Caki2 (cell line): ENCODE data around the gene AOC3. TPM values are rescaled to one million over a fixed set of nuclear protein-coding genes. Genes with fewer than 3 reads are reported as not detected.
"Not testable (repeated sequence)": the region's sequence is repeated elsewhere in the genome, so short reads cannot be mapped to it uniquely, and the experiment has no call there.

Experiments
- DNase-seq: peaks from one replicate; pipeline ENCODE4 v3.0.0-alpha.2; 2015; ENCODE audit warnings: low read depth
- in situ Hi-C: cut with HindIII; loops from 2 replicates; pipeline ENCODE4 v1.10.0; 2016; ENCODE audit warnings: low sequenced_read_pairs, low pct_unique_long_range_greater_than_20kb, mixed read lengths
- total RNA-seq: library from RNA; depleted of rRNA; stranded (reverse); fragments of >200 nt; shearing (Covaris generic); gene quantifications from 2 replicates; pipeline ENCODE4 v1.2.3, GENCODE V29; 2014; ENCODE audit warnings: low replicate concordance

AOC3 gene
- total RNA-seq, 1 experiment from 2014 or later = 0.17 TPM

DNA sequence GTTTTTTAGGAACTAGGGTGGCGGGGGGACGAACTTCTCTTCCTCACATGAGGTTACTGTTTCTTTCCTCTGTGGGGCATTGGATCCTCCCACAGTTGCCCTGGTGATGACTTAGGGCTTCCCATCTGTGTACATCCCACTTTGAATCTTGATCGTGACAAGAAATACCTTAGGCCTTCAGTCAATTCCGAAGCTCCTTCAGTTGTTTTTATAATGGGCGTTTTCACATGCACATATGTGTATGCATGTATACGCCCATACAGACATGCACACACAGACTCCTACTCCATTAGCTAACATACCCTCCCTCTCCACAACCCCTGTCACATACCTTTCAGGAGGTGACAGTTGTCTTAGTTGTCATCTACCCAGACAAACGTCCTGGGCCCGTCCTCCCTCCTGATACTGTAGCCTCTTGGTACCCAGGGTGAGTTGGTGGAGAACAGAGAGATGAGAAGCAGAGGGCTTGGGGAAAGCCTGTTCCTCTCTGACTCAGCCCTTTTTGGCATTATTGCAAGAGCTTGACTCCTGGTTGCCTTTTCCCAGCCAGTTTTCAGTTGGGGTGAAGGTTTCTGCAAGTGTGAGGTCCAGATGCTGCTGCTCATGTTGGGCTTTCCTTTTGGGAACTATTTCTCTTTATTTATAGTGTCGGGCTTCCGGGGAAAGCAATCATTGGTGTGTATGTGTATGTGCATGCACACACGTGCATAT, 8.9 kb upstream of the AOC3 start:
- in situ Hi-C loops = no loop called here
- no peak for DNase-seq

DNA sequence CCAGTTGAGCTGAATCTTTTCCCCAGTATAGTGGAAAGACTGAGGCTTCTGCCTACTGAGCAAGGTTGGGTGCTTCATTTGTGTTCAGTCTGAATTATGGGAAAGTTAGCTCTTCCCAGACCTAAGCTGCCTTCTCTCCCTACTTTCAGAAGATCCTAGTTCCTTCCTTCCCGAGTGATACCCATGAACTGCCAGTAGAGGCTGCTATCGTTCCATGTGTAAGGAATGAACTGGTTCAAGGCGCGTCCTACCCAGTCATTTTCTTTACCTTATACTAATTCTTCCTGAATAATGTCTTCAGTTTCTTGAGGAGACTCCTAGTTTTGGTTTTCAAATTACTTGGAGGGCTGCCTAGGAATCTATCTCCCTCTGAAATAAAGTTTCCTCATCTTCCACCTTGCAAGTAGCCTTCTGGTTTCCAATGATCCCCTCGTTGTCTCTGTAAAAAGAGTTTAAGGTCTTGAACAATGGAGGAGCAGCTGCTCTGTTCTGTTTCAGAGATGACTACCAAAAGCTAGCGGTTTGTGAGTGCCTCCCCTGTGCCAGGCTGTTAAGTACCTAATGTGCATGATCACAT, 7.6 kb upstream of the AOC3 start:
- in situ Hi-C loops = no loop called here
- peak; percentile 69 for DNase-seq

DNA sequence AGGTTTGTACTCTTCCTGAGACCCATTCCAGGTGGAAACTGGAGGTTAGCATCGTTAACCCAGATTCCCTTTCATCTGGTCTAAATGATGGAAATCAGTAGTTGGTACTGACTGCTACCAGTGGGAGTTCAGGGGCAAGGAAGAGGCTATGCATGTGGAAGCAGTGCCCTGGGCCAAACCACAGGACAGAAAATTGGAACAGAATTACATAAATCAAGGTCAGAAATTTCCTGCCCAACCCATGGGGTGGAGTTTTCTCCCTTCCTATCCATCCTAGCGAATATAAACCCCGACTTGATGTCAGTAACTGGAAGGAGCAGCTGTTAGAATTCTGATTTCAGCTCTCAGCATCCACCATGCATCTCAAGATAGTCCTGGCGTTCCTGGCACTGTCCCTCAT, 6.7 kb upstream of the AOC3 start, which contains the start of gene AOC2:
AOC2 (plus strand) TSS at position 310 of the 400 bp plus-strand sequence; CDS start at position 357, 47 bp downstream.
- no peak for DNase-seq
- in situ Hi-C loops = no loop called here

GRCh38 chr17:42844761-42845555, 6.0 kb upstream of the AOC3 start:
- in situ Hi-C loops = no loop called here
- DNase-seq = no peak

GRCh38 chr17:42845556-42845917, 5.5 kb upstream of the AOC3 start:
- in situ Hi-C loops = no loop called here
- DNase-seq = no peak

- DNase-seq = peak; percentile 56
- in situ Hi-C loops = no loop called here
Measured at GRCh38 chr17:42845918-42846593, 4.9 kb upstream of the AOC3 start.

DNA sequence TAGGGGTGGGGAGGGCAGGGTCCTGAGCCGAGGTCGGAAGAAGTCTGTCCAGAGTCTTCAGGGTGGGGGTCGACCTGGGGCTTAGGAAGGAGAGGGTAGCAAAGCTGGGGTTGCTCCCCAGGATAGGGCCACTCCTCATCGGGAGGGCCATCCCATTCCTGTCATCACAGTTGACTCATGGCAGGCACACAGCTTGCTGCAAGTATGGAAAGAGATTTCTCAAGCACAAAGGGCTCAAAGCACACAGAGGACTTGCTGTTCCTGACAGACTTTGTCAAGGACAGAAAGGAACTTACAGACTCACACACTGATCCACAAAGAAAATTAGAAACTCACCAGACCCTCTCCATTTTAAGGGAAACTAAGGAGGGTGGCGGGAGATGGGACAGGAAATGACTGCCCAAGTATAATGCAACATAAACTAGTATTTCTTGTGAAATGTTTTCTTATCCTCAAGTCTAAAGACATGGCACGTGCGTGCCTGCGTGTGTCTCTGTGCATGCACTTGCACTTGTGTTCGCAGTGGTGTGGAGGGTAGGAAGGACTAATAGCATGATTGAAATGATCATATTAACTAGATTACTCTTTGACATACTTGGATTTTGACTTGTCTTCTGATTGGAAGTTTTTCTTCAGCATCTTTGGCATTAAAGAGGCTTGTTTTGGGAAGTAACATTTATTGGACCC, 4.3 kb upstream of the AOC3 start:
- DNase-seq = no peak
- in situ Hi-C loops = no loop called here

DNA sequence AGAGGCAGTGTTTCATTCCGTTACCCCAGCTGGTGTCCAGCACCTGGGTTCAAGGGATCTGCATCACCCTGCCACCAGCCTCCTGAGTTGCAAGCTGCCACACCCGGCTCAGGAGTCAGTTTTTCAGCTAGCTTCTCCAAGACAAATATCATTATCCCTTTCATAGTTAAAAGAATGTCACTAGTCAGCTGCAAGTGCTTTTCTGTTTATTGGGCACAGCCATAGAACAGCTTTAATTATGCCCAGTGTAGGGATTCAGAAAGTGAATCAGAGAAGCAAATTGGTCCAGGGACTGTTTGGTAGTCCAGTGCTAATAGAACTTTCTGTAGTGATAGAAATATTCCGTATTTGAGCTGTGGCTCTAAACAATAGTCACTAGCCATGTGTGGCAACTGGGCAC, 2.9 kb upstream of the AOC3 start:
- in situ Hi-C loops = no loop called here
- no peak for DNase-seq

GRCh38 chr17:42849031-42849430, 2.0 kb upstream of the AOC3 start:
- DNase-seq = no peak
- in situ Hi-C loops = no loop called here

DNA sequence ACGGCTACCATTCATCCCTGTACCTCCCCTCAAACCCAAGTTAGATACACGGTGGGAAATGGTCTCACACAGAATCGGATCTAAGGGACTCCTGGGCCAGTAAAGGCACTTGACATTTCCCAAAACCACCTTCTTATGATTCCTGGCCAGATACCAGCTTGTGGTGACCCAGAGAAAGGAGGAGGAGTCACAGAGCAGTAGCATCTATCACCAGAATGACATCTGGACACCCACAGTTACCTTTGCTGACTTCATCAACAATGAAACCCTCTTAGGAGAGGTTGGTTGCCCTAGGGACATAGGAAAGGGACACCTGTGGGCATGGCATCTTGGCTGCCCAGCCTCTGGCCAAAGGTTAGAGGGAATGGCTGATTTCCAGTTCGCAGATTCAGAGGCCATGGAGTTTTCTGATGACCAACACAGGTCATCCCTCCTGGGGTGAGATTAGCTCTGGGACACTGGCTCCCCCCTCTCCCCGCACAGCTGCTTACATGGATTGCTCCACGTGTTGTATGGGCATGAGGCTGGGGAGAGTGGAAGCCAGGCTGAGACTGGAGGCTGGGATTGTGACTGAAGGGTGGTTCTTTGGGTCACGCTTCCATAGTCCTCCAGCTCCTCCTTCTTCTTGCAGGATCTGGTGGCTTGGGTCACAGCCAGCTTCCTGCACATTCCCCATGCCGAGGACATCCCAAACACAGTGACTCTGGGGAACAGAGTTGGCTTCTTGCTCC, 1.4 kb upstream of the AOC3 start:
- peak; percentile 83 for DNase-seq
- in situ Hi-C loops = no loop called here

DNA sequence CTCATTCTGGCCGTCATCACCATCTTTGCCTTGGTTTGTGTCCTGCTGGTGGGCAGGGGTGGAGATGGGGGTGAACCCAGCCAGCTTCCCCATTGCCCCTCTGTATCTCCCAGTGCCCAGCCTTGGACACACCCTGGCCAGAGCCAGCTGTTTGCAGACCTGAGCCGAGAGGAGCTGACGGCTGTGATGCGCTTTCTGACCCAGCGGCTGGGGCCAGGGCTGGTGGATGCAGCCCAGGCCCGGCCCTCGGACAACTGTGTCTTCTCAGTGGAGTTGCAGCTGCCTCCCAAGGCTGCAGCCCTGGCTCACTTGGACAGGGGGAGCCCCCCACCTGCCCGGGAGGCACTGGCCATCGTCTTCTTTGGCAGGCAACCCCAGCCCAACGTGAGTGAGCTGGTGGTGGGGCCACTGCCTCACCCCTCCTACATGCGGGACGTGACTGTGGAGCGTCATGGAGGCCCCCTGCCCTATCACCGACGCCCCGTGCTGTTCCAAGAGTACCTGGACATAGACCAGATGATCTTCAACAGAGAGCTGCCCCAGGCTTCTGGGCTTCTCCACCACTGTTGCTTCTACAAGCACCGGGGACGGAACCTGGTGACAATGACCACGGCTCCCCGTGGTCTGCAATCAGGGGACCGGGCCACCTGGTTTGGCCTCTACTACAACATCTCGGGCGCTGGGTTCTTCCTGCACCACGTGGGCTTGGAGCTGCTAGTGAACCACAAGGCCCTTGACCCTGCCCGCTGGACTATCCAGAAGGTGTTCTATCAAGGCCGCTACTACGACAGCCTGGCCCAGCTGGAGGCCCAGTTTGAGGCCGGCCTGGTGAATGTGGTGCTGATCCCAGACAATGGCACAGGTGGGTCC, 607 bp downstream of the AOC3 start:
- in situ Hi-C loops, DNase-seq: not testable (repeated sequence)

GRCh38 chr17:42852351-42852750, 1.4 kb downstream of the AOC3 start:
- no peak for DNase-seq
- in situ Hi-C loops = no loop called here

DNA sequence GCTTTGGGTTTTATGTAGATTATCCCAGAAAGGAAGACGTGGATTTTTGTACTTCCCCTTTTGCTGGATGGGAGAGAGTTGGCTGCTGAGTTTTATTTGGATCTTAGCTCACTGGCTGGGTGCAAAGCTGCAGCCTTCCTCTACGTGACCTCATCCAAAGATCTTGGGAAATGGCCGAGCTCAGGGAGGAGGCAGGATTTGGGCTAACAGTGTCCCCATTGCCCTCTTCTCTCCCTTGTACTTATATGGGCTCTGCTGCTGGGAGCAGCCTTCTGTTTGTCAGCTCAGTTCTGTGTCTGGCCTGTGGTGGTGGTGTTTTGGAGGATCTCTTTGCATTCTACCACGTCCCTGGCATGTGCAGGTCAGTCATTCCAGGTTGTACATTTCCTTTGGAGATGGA, 2.0 kb downstream of the AOC3 start:
- in situ Hi-C loops = no loop called here
- no peak for DNase-seq

GRCh38 chr17:42853597-42853967, 2.6 kb downstream of the AOC3 start:
- DNase-seq = no peak
- in situ Hi-C loops = no loop called here

DNA sequence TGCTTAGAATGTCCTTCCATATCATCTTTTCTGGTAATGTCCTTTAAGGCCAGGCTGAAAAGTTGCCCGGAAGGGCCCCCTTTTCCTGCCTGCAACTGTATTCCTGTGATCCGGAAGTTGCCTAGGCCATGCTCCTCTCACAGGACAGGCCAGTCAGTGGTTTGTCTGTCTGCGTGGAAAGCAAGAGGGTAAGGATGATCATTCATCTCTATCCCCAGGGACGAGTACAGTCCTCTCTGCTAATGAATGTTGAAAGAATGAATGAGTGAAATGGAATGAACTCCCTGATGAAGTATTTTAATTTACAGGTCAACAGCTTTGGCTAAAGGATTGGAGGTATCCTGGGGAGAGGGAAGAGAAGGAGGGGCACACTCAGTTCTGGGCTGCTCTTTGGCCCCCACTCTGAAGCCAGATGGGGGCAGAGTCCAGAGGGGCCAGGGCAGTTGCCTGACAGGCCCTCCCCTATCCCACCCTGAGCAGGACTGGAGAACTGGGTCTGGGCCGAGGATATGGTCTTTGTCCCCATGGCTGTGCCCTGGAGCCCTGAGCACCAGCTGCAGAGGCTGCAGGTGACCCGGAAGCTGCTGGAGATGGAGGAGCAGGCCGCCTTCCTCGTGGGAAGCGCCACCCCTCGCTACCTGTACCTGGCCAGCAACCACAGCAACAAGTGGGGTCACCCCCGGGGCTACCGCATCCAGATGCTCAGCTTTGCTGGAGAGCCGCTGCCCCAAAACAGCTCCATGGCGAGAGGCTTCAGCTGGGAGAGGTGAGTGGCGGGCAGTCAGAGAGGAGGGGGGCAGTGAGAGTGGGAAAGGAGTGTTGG, 3.2 kb downstream of the AOC3 start:
- in situ Hi-C loops = no loop called here

DNA sequence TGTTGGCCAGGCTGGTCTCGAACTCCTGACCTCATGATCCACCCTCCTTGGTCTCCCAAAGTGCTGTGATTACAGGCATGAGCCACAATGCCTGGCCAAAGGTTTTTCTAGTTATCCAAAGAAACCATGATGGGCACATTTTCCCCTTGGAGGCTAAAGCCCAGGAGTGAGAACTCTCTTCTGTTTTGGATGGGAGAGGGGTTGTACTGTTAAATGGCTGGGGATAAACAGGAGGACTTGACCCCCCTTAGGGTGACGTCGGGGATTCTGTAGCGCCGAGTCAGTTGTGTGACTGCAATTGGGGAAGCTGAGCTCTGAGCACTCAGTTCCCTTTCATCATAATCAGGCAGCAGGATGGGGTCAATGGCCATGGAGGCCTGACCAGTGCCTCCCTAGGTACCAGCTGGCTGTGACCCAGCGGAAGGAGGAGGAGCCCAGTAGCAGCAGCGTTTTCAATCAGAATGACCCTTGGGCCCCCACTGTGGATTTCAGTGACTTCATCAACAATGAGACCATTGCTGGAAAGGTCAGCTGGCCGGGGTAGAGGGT, 4.1 kb downstream of the AOC3 start:
- DNase-seq = no peak
- in situ Hi-C loops = no loop called here

More for the DNA sequence above, 3.2 kb downstream of the AOC3 start:
- no peak for DNase-seq
